Measurements from ENCODE around the gene AGBL1.

- TF ChIP-seq, protein P1, sequence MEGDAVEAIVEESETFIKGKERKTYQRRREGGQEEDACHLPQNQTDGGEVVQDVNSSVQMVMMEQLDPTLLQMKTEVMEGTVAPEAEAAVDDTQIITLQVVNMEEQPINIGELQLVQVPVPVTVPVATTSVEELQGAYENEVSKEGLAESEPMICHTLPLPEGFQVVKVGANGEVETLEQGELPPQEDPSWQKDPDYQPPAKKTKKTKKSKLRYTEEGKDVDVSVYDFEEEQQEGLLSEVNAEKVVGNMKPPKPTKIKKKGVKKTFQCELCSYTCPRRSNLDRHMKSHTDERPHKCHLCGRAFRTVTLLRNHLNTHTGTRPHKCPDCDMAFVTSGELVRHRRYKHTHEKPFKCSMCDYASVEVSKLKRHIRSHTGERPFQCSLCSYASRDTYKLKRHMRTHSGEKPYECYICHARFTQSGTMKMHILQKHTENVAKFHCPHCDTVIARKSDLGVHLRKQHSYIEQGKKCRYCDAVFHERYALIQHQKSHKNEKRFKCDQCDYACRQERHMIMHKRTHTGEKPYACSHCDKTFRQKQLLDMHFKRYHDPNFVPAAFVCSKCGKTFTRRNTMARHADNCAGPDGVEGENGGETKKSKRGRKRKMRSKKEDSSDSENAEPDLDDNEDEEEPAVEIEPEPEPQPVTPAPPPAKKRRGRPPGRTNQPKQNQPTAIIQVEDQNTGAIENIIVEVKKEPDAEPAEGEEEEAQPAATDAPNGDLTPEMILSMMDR (conservative IDR thresholded peaks at IDR 0.05 in 1 of 2, IDR thresholded peaks at IDR 0.05 in 1 of 2; ENCODE audit: extremely low read depth in 1 of 2, insufficient read depth in 1 of 2, low read depth in 1 of 2, low read length in 2 of 2) = no peak
- no peak for TF ChIP-seq EZH2 (IDR thresholded peaks at IDR 0.05; ENCODE audit: borderline replicate concordance, low read length)
Measured at GRCh38 chr15:86711476-86711875, 631.8 kb downstream of the AGBL1 start.
